Hepatic stellate cell (primary cell): ENCODE results near the gene GMDS.

Source experiments
- DNase-seq: peaks from one replicate; pipeline ENCODE4 v3.0.0; 2011; ENCODE audit warnings: low spot score

Gene GMDS

GRCh38 chr6:1601158-1602048, 644.0 kb downstream of the GMDS start:
- no peak for DNase-seq

GRCh38 chr6:1600764-1601157, 644.6 kb downstream of the GMDS start:
- DNase-seq, result no peak

- no peak for DNase-seq
Observed at GRCh38 chr6:1600063-1600763, 645.2 kb downstream of the GMDS start.

- DNase-seq, result no peak
Observed at GRCh38 chr6:1599469-1599868, 645.9 kb downstream of the GMDS start.

- no peak for DNase-seq
Observed at GRCh38 chr6:1598886-1599285, 646.5 kb downstream of the GMDS start.

GRCh38 chr6:1598433-1598832, 647.0 kb downstream of the GMDS start:
- no peak for DNase-seq

- DNase-seq, result no peak
Observed at GRCh38 chr6:1597924-1598323, 647.5 kb downstream of the GMDS start.

- no peak for DNase-seq
Observed at GRCh38 chr6:1597121-1597744, 648.2 kb downstream of the GMDS start.

GRCh38 chr6:1596088-1596852, 649.1 kb downstream of the GMDS start:
- DNase-seq, result peak; percentile 82

GRCh38 chr6:1595271-1596087, 649.9 kb downstream of the GMDS start:
- DNase-seq, result no peak

- no peak for DNase-seq
Observed at GRCh38 chr6:1594445-1595200, 650.8 kb downstream of the GMDS start.

GRCh38 chr6:1593958-1594314, 651.5 kb downstream of the GMDS start:
- DNase-seq, result no peak

GRCh38 chr6:1593286-1593957, 652.0 kb downstream of the GMDS start:
- DNase-seq, result no peak

GRCh38 chr6:1592852-1593251, 652.6 kb downstream of the GMDS start:
- DNase-seq, result no peak

GRCh38 chr6:1591926-1592325, 653.5 kb downstream of the GMDS start:
- no peak for DNase-seq

GRCh38 chr6:1591243-1591642, 654.2 kb downstream of the GMDS start:
- no peak for DNase-seq

- no peak for DNase-seq
Observed at GRCh38 chr6:1590580-1590979, 654.8 kb downstream of the GMDS start.

- DNase-seq, result no peak
Observed at GRCh38 chr6:1589208-1589607, 656.2 kb downstream of the GMDS start.

GRCh38 chr6:1587977-1588376, 657.4 kb downstream of the GMDS start:
- no peak for DNase-seq

GRCh38 chr6:1587546-1587945, 657.9 kb downstream of the GMDS start:
- DNase-seq, result no peak
